ENCODE data around the gene DEGS1. TPM values are rescaled to one million over a fixed set of nuclear protein-coding genes. Genes with fewer than 3 reads are reported as not detected.

The DEGS1 gene
- total RNA-seq, 1 experiment from 2014 or later, result 61.8 TPM

DNA sequence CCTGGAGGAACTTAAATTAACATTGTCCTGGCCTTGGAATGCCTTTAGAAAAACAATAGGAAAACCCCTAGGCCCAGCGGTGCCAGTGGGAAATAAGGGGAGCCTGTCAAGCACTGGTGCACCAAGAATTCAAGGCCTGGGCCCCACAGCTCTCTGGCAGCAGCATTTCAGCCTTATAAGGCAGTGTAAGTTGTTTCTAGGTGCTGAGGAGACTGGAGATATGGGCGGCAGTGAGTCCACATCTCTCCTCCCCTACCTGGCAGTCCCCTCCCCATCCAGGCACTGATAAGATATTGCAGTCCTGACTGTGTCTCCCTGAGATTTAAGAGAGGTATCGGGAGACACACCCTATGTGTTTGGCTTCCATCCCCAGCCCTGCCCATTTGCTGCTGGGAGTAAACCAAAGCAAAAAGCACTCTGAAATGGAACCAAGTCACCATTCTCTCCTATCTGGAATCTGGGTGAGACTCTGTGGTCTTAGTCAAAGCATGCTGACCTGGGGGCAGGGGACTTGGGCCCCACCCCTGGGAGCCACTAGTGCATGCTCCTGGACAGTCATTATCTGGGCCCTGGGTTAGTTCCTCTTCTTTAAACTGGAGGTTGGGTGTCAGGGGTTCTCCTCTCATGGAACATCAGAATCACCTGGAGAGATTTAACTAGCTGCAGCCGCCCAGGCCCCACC is 30.5 kb downstream of the DEGS1 start:
- DNase-seq (ENCODE audit: low read depth), result no peak

DNA sequence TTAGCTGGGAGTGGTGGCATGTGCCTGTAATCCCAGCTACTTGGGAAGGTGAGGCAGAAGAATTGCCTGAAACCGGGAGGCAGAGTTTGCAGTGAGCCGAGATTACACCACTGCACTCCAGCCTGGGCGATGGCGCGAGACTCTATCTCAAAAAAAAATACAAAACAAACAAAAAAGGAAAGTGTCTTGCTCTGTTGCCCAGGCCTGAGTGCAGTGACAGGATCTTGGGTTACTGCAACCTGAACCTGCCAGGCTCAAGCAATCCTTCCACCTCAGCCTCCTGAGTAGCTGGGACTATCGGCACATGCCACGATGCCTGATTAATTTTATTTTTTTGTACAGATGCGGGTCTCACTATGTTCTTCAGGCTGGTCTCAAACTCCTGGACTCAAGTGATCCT is 33.3 kb downstream of the DEGS1 start:
- no peak for DNase-seq (ENCODE audit: low read depth)

DNA sequence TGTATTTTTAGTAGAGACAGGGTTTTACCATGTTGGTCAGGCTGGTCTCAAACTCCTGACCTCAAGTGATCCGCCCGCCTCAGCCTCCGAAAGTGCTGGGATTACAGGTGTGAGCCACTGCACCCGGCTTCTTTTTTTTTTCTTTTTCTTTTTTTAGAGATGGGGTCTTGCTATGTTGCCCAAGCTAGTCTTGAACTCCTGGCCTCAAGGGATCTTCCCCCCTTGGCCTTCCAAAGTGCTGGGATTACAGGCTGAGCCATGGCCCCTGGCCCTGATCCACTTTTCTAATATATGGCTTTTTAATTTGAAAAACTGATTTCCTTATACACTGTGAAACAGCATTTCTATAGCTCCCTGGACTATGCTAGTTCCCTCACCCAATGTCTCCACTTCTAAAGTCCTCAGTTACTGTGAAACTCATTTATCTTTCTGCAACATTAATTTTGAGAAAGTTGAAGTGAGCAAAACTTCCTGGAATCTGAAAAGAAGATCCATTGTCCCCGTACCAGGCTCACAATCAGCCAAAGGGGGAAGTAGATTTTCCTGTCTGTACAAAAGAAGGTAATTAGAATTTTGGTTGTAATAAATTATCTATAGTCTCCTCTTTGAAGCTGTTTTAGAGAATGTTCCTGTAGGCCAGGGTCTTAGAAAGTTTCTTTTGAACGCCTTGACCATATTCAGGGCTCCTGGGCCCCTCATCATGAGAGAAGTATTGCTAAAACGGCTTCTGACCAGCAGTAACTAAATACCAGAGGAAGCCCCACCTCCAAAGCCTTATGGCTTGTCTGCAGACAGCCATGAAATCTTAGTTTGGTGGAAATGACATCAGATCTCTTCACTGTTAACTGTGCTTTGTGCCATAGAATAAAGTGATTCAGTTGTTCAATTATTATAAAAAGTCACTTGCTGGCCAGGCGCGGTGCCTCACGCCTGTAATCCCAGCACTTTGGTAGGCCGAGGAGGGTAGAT is 34.9 kb downstream of the DEGS1 start:
- DNase-seq (ENCODE audit: low read depth), result no peak

GRCh38 chr1:224219011-224219611 is 36.1 kb downstream of the DEGS1 start:
- no peak for DNase-seq (ENCODE audit: low read depth)

GRCh38 chr1:224219612-224220059 is 36.6 kb downstream of the DEGS1 start:
- no peak for DNase-seq (ENCODE audit: low read depth)

DNA sequence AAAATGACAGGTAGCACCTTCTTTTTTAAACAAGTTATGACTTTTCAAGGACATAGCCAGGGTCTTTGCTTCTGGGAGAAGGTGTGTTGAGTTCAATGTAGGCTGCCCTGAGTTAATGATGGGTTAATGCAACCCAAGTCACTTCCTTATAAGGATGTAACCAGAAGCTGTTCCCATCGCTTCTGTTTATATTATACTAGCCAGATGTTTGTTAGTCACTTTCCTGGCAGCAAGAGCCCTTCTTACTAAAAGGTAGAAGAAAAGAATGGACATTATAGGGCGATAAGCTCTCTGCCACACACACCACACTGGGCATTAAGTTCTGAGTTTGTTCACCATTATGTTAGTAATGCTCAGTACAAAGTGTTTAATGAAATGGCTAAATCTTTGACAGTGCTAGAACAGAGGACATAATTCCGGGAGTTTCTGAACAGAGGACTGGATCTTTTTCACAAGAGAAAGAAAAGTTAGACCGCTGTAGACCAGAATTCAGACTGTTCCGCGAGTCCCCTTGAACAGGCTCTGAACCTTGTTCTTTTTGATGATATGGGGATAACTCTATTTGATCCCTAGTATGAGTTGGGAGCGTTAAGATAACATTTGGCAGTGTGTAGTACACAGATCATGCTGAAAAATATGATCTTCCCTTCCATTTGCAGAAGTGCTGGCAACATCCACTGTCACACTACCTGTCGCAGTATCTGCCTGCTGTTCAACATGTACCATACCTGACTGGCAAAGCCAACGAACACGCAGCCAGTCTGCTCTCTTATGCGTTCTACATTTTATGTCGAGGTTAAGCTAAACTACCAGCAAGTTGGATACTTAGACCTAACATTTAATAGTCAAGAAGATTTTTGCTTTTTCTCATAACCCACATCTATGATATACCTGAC is 41.0 kb downstream of the DEGS1 start:
- peak; percentile 73 for DNase-seq (ENCODE audit: low read depth)

- no peak for DNase-seq (ENCODE audit: low read depth)
These were observed 43.9 kb downstream of the DEGS1 start for GRCh38 chr1:224226849-224227502.

- no peak for DNase-seq (ENCODE audit: low read depth)
These were observed 51.0 kb downstream of the DEGS1 start for GRCh38 chr1:224234017-224234416.

GRCh38 chr1:224235813-224236493 is 52.9 kb downstream of the DEGS1 start:
- DNase-seq (ENCODE audit: low read depth), result no peak

DNA sequence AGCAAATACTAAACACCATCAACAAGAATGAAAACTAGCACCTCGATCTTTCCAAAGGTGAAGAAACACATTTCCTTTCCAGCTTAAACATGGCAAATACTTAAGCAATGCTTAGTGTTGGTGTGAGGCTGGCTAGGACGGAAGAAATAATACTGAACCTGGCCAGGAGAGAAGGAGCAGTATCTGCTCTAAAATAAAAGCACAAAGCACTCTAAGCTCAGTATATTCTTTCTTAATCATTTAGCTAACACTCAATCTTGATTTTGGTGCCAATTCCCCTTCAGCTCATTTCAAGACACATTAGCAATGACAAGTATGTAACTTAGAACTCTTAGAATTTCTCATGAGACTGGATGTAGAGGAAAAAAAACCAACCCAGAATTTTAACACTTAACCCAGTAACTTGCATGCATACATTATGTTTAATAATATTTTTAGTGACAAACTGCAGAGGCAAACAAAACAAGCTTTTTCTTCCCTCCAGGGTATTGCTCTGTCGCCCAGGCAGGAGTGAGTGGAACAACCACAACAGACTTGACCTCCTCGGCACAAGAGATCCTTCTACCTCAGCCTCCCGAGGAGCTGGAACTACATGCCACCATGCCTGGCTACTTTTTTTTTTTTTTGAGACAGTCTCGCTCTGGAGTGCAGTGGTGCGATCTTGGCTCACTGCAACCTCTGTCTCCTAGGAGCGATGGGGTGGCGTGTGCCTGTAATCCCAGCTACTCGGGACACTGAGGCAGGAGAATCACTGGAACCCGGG is 54.3 kb downstream of the DEGS1 start:
- DNase-seq (ENCODE audit: low read depth), result no peak

GRCh38 chr1:224238212-224238611 is 55.2 kb downstream of the DEGS1 start:
- no peak for DNase-seq (ENCODE audit: low read depth)

- no peak for DNase-seq (ENCODE audit: low read depth)
These were observed 55.7 kb downstream of the DEGS1 start for GRCh38 chr1:224238756-224239155.

Other genes with a start within 250 kb of the DEGS1 start
- 28.5 and 32.1 TPM in 2 replicates for gene FBXO28, start 69.1 kb upstream of the DEGS1 start, total RNA-seq (2014; rRNA removed; shearing (Covaris generic))
- 26.5 and 31.8 TPM in 2 replicates for gene NVL, start 146.9 kb downstream of the DEGS1 start, total RNA-seq (2014; rRNA removed; shearing (Covaris generic))
- gene CNIH4, start 173.6 kb downstream of the DEGS1 start, total RNA-seq (2014; rRNA removed; shearing (Covaris generic)), result 73.3 and 98.9 TPM in 2 replicates

Measured in Daoy (cell line).